Measurements from ENCODE around the gene SIPA1L3.

Gene SIPA1L3

DNA sequence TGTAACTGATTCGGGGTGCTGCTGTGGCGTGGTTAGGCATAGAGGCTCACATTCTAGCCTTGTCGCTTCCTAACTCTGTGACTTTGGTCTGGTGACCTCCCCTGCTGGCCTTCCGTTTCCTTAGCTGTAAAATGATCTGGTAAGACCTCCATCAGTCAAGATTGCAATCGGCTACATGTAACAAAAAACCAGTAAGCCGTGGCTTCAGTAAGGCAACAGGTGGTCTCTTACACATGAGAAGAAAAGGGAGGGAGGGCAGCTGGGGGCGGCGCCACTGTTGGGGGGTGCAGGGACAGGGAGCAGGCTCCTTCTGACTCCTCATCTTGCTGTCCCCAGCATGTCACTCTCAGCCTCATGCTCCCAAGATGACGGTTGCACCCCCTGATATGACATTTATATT, 148.0 kb downstream of the SIPA1L3 start:
- 0 out of 2 replicates have a peak, but pooled peaks have one; percentile 35 for TF ChIP-seq MYC (IDR thresholded peaks at IDR 0.05; ENCODE audit: low read depth, low read length)
- TF ChIP-seq POLR2A (IDR thresholded peaks at IDR 0.05; ENCODE audit: extremely low read depth, insufficient read length), result no peak
- TF ChIP-seq, protein P1, sequence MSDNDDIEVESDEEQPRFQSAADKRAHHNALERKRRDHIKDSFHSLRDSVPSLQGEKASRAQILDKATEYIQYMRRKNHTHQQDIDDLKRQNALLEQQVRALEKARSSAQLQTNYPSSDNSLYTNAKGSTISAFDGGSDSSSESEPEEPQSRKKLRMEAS (IDR thresholded peaks at IDR 0.05; ENCODE audit: low read depth, low read length), result no peak; the same call in 1 of the 2 replicates
- TF ChIP-seq, protein P2, sequence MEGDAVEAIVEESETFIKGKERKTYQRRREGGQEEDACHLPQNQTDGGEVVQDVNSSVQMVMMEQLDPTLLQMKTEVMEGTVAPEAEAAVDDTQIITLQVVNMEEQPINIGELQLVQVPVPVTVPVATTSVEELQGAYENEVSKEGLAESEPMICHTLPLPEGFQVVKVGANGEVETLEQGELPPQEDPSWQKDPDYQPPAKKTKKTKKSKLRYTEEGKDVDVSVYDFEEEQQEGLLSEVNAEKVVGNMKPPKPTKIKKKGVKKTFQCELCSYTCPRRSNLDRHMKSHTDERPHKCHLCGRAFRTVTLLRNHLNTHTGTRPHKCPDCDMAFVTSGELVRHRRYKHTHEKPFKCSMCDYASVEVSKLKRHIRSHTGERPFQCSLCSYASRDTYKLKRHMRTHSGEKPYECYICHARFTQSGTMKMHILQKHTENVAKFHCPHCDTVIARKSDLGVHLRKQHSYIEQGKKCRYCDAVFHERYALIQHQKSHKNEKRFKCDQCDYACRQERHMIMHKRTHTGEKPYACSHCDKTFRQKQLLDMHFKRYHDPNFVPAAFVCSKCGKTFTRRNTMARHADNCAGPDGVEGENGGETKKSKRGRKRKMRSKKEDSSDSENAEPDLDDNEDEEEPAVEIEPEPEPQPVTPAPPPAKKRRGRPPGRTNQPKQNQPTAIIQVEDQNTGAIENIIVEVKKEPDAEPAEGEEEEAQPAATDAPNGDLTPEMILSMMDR (IDR thresholded peaks at IDR 0.05; ENCODE audit: low read depth, low read length), result no peak
- DNase-seq (ENCODE audit: low read depth), result peak; percentile 36
- no peak overlapping the region for H3K4me3 ChIP-seq (ENCODE audit: low read depth, low read length)

DNA sequence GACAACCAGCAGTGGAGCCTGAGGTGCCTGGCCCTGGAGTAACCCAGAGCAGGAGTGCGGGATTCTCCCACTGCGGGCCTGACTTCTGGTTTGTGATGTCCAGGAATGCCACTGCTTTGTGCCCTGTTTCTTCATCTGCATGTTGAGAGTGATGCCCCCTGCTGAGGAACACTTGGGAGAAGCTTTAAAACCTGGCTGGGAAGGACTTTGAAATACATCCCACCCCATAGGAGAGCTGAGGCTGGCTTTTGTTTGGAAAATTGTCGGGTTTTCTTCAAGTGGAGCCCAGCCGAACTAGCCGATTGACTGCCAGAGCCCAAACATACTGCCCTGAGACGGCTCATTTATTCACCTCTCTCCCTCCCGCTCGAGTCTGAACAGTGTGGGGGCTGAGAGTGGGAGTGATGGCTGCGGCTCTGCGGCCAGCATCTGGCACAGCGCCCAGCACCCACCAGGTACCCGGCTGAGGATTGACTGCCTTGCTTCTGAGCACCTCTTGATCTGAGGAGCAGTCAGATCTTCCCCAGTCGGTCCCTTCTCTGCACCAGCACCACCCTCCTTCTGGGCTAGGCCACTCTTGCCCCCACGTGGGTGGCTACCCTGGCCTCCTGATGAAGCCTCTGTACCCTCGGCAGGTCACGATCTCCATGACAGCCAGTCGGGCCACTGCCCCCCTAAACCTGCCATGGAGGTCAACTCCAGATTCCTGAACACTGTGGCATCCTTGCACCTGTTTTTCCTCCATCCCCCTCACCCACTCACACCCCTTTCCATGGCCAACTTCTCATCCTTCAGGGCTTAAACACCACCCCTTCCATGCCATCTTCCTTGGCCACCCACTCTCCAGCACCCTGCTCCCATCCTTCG, 148.9 kb downstream of the SIPA1L3 start:
- TF ChIP-seq POLR2A (IDR thresholded peaks at IDR 0.05; ENCODE audit: extremely low read depth, insufficient read length), result no peak
- TF ChIP-seq, protein P2 (IDR thresholded peaks at IDR 0.05; ENCODE audit: low read depth, low read length), result no peak
- TF ChIP-seq MYC (IDR thresholded peaks at IDR 0.05; ENCODE audit: low read depth, low read length), result no peak
- TF ChIP-seq, protein P1 (IDR thresholded peaks at IDR 0.05; ENCODE audit: low read depth, low read length), result no peak
- H3K4me3 ChIP-seq (ENCODE audit: low read depth, low read length), result no peak overlapping the region
- DNase-seq (ENCODE audit: low read depth), result no peak

DNA sequence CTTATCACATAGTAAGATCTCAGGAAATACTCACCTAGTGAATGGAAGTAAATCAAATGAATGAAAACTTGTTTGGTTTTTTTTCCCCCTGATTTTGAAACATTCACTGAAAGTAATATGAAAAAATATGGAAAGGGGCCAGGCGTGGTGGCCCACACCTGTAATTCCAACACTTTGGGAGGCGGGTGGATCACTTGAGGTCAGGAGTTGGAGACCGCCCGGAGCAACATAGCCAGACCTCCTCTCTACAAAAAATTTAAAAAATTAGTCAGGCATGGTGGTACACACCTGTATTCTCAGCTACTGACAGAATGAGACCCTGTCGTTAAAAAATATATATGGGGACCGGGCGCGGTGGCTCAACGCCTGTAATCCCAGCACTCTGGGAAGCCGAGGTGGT, 149.6 kb downstream of the SIPA1L3 start:
- H3K4me3 ChIP-seq (ENCODE audit: low read depth, low read length), result no peak overlapping the region
- TF ChIP-seq, protein P2 (IDR thresholded peaks at IDR 0.05; ENCODE audit: low read depth, low read length), result no peak
- TF ChIP-seq, protein P1 (IDR thresholded peaks at IDR 0.05; ENCODE audit: low read depth, low read length), result no peak
- TF ChIP-seq MYC (IDR thresholded peaks at IDR 0.05; ENCODE audit: low read depth, low read length), result no peak
- TF ChIP-seq POLR2A (IDR thresholded peaks at IDR 0.05; ENCODE audit: extremely low read depth, insufficient read length), result no peak
- DNase-seq (ENCODE audit: low read depth), result no peak

DNA sequence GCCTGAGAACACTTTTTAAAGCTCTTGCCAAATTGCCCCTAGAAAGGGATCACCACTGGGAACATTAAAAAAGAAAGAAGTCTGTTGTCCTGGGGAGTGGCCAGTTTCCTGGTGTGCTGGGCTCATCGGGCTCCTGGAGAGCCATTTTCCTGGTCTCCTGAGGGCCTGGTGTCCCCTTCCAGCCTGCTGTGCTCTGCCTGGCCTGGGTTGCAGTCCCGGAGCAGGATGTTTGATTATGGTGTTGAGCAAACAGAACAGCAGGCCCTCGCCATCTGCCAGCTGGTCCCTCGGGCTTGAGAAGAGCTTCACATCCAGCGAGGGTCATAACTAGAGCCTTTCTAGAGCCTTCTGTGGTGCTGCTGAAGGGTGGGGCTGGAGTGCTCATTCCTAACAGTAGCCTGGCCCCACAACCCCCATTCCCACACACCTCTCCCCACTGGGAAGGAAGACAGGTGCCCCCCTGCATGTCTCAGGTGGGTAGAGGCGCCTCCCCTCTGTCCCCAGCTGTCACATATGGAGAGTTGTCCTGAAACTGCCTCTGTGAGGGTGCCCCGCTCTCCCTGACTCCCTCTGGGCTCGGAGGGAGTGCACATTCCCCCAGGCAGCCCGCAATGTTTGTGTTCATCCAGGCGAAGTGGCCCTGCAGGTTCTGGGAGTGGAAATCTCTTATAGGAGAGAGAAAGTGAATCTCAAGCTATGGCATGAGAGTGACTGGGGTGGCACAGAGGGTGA, 151.1 kb downstream of the SIPA1L3 start:
- DNase-seq (ENCODE audit: low read depth), result no peak
- TF ChIP-seq, protein P2 (IDR thresholded peaks at IDR 0.05; ENCODE audit: low read depth, low read length), result no peak
- TF ChIP-seq POLR2A (IDR thresholded peaks at IDR 0.05; ENCODE audit: extremely low read depth, insufficient read length), result no peak
- TF ChIP-seq MYC (IDR thresholded peaks at IDR 0.05; ENCODE audit: low read depth, low read length), result no peak
- TF ChIP-seq, protein P1 (IDR thresholded peaks at IDR 0.05; ENCODE audit: low read depth, low read length), result no peak
- no peak overlapping the region for H3K4me3 ChIP-seq (ENCODE audit: low read depth, low read length)

DNA sequence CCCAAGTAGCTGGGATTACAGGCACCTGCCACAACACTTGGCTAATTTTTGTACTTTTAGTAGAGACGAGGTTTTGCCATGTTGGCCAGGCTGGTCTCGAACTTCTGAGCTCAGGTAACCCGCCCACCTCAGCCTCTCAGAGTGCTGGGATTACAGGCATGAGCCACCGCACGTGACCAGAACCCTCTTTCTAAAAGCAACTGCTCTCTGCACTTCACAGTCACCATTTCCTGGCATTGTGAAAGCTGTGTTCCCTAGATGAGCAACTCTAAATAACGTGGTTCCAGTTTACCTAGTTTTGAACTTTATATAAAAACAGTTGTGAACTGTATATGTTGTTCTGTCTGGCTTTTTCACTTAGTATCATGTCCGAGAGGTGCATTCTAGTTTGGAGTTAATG, 152.9 kb downstream of the SIPA1L3 start:
- TF ChIP-seq MYC (IDR thresholded peaks at IDR 0.05; ENCODE audit: low read depth, low read length), result peak; percentile 43; the same call in 1 of the 2 replicates
- TF ChIP-seq, protein P1 (IDR thresholded peaks at IDR 0.05; ENCODE audit: low read depth, low read length), result peak; percentile 79; the same call in 1 of the 2 replicates
- TF ChIP-seq, protein P2 (IDR thresholded peaks at IDR 0.05; ENCODE audit: low read depth, low read length), result no peak
- DNase-seq (ENCODE audit: low read depth), result peak; percentile 40
- H3K4me3 ChIP-seq (ENCODE audit: low read depth, low read length), result no peak overlapping the region

Data from NB4 (cell line).